HS-27A (cell line): Measurements from ENCODE around the gene ST6GALNAC2.

Source experiments
- DNase-seq: peaks from one replicate; pipeline ENCODE4 v3.0.0-alpha.2; 2012; ENCODE audit warnings: low read depth, missing footprints

Gene ST6GALNAC2

DNA sequence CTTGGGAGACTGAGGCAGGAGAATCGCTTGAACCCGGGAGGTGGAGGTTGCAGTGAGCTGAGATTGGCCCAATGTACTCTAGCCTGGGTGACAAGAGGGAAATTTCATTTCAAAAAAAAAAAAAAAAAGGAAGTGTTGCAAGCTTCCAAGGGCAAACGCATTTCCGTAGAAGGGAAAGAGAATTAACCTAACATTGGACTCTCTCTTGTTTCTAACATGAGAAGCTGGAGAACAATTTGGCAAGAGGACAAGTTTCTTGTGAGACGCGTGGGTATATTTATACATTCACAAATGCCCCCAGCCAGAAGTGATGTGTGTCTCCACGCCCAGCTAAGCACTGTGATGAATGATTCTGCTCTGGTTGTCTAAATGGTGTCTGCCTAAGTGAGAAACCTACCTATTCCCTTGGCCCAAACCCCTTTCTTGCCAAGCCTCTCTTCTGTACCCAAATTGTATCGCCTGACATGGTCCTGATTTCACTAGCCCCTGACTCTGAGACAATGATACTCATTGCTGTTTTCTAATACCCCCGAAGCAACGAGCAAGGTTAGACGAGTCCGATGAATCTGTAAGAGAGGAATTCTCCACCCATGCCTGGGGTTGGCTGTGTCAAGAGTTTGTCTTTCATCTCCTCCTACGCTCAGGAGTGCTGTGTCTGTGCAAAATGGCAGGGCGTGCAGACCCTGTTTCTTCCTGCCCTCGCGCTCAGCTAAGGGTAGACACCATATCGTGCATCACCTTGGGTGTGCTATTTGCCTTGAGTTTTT, 14.2 kb upstream of the ST6GALNAC2 start:
- DNase-seq: no peak

DNA sequence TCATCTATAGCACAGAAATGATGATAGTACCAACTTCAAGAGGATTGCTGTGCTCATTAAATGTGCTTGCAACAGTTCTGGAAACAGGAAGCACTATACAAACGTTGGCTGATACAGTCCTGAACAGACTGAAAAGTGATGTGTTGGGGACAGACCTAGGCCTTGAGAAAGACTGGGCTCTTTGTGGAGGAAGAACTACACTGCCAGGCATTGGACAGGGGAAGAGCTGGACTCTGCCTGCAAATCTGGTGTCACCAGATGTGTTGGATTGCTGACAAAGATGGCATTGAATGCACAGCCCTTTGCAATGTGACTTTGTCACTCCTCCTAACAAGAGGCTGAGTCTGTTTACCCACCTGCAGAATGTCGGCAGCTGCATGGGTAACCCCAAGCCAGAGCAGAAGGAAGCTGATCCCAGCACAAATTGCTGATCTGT, 12.4 kb upstream of the ST6GALNAC2 start:
- no peak for DNase-seq

DNA sequence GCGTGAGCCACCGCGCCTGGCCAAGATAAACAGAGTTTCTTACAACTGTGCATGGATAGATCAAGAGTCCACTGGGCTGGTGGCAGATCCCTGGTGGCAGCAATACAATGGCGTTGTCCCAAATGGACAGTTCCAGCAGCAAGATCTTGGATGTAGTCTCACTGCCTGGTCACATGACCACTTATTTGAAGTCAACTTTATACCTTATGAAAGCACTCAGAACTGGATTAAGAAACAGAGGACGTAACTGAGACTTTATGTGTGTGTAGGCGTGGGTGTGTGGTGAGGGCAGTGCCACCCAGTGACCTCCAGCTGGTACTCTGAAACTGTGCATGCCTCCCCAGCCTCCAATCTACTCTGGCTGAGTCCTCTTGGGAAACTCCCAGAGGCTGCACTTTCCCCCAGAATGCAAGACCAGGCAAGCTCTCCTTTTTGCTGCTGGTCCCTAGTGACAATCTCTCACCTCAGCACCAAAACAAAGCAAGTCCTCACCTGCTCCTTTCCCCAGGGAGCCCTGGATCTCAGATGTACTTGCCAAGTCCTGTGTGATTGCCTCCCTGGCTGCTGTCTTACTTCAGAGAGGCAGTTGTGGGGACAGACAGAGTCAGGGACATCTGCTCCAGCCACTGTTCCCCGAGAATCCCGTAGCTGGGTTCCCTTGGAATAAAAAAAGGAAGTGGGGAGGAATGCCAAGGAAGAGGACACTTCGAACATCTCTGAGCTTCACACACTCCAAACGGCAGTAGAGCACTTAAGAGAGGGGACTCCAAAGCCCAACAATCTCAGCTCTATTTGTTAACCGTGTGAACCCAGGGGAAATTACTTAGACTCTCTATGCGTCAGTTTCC, 11.7 kb upstream of the ST6GALNAC2 start:
- DNase-seq: no peak

DNA sequence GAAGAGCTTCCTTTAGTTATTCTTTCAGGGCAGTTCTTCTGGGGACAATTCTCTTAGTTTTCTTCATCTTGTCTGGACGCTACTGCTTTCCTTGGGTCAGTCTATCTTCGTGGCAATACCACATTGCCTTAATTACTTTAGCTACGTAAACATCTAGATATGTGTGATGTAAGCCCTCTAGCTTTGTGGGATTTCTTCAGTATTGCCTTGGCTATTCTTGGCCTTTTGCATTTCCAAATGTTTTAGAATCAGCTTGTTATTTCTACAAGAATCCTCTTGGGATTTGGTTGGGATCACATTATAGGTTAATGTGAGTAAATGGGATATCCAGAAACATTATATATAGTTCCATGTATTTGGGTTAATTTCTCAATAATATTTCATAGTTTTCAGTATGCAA, 9.0 kb upstream of the ST6GALNAC2 start:
- DNase-seq: no peak

DNA sequence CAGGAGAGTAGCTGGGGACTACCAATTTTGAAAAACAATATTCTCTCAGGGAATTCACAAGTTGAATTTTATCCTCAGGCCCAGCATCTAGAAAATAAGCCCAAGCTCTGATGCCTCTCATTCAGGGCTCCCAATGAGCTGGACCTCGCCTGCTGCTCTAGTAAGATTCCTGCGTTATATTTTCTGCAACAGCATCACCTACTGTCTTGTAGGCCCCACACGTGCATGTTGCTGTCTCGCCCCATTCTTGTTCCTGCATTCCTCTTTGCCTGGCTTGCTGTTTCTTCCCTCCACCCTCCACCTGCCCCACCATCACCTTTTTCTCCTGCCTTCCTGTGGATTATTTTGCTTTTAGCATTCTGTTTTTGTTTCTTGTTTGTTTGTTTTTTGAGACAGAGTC, 8.3 kb upstream of the ST6GALNAC2 start:
- DNase-seq: no peak

DNA sequence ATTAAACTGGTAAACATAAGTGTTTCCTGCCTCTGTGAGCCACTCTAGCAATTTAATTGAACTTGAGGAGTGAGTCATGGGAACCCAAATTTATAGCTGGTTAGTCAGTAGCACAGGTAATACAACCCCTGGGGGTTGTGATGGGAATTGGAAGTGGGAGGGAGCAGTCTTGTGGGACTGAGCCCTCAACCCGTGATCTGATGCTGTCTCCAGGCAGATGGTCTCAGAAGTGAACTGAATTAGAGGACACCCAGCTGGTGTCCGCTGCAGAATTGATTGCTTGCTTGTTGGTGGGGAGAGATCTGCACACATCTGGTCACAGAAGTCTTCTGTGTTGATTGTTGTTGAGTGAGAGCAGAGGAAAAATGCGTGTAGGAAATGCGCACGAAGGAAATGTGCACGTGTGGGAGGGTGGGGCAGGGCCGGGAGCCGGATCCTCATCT, 7.7 kb upstream of the ST6GALNAC2 start:
- DNase-seq: no peak

DNA sequence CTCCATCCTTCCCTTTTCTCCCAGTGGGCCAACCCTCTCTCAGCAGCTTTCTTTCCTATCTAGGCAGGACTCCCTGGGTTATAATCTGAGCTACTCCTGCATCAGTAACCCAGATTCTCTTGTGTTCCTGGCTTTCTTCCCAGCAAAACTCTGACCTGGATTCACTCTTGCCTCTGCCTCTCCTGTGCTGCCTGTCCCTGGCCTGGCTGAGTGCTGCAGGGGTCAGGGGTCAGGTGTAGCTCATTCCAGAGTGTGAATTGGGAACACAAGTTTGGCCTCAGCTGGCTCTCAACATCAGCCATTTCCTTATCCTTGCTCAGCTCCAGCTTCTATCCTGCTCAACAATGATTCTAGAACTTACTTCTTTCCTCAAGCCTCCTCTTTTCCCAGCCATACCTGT, 2.5 kb upstream of the ST6GALNAC2 start:
- no peak for DNase-seq

DNA sequence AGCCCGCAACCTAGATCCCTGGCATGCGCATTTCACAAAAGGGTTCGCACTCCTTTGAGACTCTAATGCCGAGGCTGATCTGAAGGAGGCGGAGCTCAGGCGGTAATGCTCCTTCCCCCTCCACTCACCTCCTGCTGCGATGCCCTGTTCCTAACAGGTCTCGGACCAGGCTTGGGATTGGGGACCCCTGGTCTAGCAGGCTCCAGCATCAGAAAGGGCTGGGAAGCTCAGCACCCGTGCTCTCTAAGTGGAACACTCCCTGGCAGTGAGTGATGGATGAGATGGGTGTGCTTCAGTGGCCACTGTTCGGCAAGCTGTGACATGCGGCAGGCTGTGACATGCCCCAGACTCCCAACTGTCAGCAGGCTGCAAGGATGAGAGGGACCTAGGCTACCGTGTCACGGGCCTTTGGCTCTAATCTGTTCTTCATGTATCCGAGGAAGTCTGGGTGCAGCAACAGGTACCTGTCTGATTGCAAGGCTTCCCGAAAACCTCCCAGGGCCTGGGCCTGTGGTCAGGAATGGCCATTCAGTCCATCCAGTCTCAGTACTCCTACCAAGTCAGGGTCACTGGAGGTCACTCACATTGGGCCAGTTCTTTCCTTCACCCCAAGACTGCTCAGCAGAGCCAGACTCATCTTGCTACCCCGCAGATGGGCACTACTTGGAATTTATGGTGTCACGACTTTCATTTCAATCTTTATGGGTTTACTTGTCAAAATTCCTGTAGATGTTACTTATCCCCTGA, 1.3 kb upstream of the ST6GALNAC2 start:
- DNase-seq: no peak

DNA sequence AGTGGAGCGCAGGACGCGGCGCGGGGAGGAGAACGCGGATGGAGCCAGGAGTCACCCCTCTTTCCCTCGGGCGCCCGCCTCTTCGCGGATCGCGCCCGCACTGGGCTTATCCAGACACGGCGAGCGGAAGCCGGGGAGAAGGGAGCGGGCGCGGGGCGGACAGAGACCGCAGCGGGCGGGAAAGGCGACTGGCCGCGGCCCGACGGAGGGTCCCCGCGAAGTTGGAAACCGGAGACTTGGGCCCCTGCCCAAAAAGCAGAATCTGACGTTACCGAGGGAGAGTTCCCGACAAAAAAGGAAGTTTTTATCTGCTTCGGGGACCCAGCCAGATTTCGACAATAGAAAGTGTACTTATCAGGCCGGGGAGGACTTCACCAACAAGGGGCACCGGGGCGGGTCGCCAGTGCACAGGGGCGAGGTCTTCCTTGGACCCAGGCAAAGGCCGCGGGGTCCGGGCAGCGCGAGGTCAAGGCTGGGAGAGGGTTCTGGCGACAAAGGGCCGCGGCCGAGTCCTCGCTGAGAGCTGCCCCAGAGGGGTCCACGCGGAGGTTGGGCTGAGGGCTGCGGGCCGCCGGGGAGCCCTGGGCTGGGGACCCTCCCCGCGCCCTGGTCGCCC, 519 bp downstream of the ST6GALNAC2 start:
- DNase-seq: no peak

DNA sequence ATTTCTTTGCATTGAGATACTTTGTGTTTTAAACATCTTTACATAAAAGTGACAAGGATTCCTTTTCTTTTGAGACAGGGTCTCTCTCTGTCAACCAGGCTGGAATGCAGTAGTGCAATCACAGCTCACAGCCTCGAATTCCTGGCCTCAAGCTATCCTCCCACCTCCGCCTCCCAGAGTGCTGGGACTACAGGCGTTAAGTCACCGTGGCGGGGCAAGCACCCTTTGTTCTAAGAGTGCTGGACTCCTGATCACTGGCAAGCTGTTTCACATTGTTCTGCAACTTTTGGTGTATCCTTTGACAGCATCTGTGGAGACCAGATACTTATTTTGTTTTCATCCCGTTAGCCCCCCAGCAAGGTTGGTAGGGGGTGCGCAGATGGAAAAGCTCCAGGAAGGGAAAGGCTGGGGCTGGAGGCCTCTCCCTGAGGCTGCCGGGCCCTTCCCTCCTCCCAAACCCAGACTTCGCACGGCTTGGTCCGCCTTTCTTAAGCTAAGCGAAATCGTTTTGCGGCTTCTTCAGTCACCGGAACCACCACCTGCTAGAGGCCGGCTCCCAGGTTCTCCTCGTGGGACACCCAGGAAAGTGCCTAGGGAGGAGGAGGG, 1.1 kb downstream of the ST6GALNAC2 start:
- DNase-seq: no peak

DNA sequence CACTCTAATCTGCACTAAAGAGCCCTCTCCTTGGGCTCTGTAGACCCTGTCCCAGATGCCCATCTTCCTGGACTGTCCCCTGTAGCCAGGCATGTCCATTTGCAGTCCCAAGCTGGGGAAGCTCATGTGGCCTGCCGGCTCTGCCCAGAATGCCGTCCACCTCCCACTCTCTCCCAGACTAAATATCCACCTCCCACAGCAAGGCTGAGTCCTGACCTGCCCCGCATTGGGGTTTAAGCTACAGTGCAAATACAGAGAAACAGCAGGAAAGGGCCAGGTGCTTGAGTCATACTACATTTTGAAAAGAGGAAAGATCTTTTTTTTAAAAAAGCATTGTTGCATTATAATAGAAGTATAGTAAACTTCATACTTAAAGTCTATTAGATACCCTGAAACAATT, 3.0 kb downstream of the ST6GALNAC2 start:
- DNase-seq: no peak

DNA sequence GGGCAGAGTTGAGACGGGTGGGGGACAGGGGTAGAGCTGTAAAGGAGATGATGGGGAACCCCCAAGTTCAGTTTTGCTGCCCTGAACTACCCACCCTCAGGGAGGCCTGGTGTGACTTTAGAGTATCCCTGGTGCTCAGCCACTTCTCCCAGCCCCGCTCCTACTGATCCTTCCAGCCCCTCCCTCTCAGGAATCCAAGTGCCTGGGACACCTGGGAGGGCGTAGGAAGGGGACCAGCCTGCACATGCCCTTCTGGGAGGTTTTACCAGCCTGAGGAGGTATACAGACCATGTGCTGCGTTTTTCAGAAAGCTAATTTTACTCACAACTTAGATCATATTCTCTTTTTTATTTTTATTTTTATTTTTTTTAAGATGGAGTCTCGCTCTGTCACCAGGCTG, 4.1 kb downstream of the ST6GALNAC2 start:
- DNase-seq: no peak

DNA sequence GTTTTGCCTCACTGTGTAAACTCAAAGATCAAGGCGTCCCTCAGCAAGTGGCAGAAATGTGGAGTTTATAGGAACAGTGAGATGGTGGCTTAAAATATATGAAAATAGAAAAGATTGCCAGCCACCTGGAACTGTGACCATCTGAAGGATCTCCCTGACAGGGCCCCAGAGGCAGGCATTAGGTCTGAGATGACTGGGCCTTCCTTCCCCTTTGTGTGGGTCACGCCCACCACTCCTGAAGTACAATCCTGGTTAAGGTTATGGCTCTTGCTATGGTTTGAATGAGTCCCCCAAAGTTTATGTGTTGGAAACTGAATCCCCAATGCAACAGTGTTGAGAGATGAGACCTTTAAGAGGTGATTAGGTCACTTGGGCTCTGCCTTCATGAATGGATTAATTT, 6.4 kb downstream of the ST6GALNAC2 start:
- no peak for DNase-seq

DNA sequence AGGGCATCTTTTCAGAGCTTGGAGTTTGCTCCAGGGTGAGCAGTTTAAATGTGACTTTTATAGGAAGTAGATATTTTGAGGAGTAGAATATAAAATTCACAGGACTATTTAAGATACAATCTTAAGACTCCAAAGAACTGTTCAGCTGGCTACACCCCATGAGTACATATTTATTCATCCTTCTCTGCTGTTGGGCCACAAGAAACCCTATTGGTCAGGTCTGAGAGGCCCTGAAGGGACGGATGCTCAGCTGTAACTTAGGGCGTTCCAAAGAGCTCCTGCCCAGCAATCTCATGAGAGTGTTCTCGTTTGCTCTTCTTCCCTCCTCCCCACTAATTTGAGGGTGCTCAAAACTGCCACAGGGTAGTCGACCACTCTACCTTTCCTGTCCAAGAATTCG, 7.3 kb downstream of the ST6GALNAC2 start:
- DNase-seq: no peak

DNA sequence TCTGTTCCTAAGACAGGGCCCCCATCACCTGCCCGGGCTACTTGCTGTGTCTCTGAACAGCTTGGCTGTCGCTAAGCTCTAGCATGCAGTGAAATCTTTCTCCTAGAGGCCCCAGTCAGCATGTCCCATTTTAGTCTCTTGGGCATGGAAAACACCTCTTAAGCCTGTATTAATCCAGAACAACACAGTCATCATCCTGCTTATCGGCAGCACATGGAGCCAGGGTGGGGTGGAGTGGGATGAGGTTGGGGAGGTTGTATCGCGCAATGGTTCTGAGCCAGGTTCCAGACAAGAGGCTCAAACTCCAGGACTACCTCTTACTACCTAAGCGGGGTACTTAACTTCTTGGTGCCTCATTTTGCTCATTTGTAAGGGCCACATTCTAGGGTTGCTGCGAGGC, 7.8 kb downstream of the ST6GALNAC2 start:
- DNase-seq: no peak

DNA sequence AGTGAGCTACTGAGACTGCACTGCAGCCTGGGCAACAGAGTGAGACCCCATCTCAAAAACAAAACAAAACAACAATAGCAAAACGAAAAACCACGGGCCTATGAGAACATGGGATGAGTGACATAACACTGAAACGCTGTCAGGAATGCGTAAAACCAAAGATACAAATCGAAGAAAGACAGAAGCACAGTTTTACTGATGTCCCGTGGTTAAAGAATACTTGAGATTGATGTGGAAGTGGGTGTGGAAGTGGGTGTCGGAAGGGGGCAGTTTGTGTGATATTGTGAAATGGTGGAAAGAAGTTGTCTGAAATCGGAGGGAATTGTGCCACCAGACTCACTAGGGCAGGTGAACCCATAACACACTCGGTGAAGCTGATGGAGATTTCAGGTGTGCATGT, 9.5 kb downstream of the ST6GALNAC2 start:
- no peak for DNase-seq

DNA sequence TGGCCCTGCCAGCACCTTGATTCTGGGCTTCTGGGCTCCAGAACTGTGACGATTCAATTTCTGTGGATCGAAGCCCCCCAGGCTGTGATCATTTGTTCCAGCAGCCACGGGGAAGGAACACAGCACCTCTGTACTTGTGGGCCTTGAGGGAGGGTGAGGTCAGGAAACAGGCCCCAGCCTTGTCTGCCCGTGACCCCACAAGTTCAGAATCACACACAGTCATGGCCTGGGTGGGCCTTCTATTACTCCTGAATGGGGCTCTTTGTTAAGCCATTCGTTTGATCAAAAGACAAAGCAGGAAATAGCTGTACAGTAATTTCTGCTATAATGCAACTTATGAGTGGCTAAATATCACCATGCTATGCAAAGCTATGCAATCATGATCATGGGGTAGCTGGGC, 10.1 kb downstream of the ST6GALNAC2 start:
- no peak for DNase-seq

DNA sequence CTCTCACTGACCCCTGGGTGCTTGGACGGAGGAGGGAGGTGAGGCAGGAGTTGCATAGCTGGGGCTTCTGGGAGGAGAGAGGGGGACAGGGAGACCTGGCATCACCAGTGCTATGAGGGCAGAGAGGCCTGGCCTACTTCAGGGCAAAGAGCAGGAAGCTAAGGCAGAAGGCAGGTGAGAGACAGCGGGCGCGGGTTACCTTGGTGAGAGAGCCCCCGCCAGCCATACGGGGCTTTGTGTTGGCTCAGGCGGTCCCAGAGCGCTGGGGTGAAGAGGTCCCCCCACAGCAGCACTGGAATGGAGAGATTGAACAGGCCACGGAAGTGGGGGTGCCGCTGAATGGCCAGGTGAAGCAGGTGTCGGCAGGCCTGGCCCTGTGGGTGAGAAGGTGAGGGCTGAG, 11.5 kb downstream of the ST6GALNAC2 start:
- no peak for DNase-seq

DNA sequence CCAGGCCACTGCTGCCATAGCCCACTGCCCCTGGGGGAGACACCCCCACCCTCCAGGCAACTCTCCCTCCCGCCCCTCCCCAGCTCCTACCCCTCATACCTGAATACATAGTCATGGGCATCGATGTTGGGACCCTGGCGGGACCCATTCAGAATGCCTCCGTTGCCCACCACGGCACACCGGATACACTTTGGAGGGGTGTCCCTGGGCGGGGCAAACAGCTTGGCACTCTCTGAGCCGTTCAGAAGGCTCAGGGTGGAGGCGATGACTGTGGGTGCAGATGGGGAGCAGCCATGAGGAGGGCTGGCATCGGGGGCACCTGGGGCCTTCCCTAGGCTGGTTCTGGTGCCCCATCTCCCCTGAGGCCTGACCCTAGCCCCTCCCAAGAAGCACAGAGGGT, 12.6 kb downstream of the ST6GALNAC2 start:
- DNase-seq: no peak

DNA sequence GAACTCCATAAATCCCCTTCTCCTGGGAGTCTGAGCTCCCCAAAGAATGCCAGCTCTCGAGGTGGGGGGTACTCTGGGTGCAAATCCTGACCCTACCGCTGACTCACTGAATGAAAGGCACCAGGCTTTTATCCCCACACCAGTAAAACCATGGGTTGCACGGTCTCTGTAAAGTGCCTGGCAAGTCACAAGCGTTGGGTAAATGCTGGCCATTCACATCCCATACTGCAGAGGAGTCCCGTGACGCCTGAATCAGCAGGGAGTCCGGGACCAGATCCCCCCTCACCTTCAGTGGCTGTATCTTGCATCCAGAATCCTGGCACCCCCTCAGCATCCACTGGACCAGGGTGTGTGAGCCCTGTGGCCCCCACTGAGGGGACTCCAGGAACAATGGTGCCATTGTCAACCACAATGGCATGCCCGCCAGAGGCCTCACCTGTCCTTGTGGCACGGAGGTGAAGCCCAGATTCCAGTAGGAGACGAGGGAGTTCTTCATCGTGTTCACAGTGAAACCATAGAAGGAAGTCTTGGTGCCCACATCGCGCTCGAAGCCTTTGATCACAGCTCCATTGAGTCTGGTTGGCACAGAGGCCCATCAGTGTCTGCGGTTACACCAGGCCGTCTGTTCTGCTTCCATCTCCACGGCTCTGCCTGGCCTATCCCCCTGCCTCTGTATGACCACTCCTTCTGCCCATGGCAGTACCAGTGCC, 13.3 kb downstream of the ST6GALNAC2 start:
- no peak for DNase-seq

DNA sequence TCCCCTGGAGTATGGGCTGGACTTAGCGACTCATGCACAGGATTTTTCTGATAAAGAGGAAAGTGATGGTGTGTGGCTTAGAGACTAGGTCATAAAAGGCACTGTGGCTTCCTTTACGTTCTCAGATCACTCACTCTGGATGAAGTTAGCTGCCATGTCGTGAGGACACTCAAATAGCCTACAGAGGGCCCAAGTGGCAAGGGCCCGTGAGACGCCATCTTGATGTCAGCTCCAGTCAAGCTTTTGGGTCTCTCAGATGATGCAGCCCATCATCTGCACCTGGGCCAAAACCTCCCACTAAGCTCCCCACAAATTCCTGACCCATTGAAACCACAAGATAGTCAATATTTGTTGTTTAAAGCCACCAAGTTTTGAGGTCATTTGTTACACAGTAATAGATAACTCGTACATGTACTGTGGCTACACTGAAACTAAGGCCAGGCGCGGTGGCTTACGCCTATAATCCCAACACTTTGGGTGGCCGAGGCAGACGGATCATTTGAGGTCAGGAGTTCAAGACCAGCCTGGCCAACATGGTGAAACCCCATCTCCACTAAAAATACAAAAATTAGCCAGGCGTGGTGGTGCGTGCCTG, 14.7 kb downstream of the ST6GALNAC2 start:
- no peak for DNase-seq
